ENCODE measurements around the gene AURKB. TPM values are rescaled to one million over a fixed set of nuclear protein-coding genes. Genes with fewer than 3 reads are reported as not detected.
A peak's percentile ranks its signal among the peaks of the same experiment; 100 is the strongest.

Gene AURKB
- total and polyA plus RNA-seq, 2 of the 13 experiments (the other 11 are each of a cell fraction or from before 2014, with no cell fraction given): 29.5 to 75.3 TPM

GRCh38 chr17:8210761-8211458 is 535 bp upstream of the AURKB start (continued):
- TF ChIP-seq NRL (CRISPR knock-in tag; IDR thresholded peaks at IDR 0.05; ENCODE audit: borderline replicate concordance) (no peak), GMEB2 (CRISPR knock-in tag; IDR thresholded peaks at IDR 0.05; ENCODE audit: low read depth) (no peak), ZNF264 (CRISPR knock-in tag; IDR thresholded peaks at IDR 0.05) (no peak), STAG1 (CRISPR knock-in tag; IDR thresholded peaks at IDR 0.05) (no peak), ZNF260 (CRISPR knock-in tag; IDR thresholded peaks at IDR 0.05; ENCODE audit: borderline replicate concordance, low read depth) (no peak), RELA (CRISPR knock-in tag; IDR thresholded peaks at IDR 0.05) (no peak), ETV5 (CRISPR knock-in tag; IDR thresholded peaks at IDR 0.05; ENCODE audit: borderline replicate concordance) (no peak), HMG20B (CRISPR knock-in tag; conservative IDR thresholded peaks at IDR 0.05) (0 out of 2 replicates have a peak, but pooled peaks have one; percentile 19), ZNF564 (CRISPR knock-in tag; IDR thresholded peaks at IDR 0.05) (no peak), TEAD3 (CRISPR knock-in tag; optimal IDR thresholded peaks at IDR 0.05; ENCODE audit: borderline replicate concordance) (peak; percentile 78), ATF6 (CRISPR knock-in tag; conservative IDR thresholded peaks at IDR 0.05) (no peak), ZNF646 (CRISPR knock-in tag; IDR thresholded peaks at IDR 0.05) (no peak), ZBTB10 (CRISPR knock-in tag; IDR thresholded peaks at IDR 0.05; ENCODE audit: borderline replicate concordance) (no peak), GPBP1L1 (CRISPR knock-in tag; IDR thresholded peaks at IDR 0.05) (no peak)

All from HepG2 (cell line).